Stomach (tissue), 9 donors: ENCODE data around the gene METTL16. TPM values are rescaled to one million over a fixed set of nuclear protein-coding genes. Genes with fewer than 3 reads are reported as not detected.
A peak's percentile ranks its signal among the peaks of the same experiment; 100 is the strongest.
"Not testable (repeated sequence)": the region's sequence is repeated elsewhere in the genome, so short reads cannot be mapped to it uniquely, and the experiment has no call there.

Experiments used
- DNase-seq, 2 donors: peaks; one replicate each; pipeline versions ENCODE4 v3.0.0 to v3.0.0-alpha.2; 2013 to 2019
- H3K27ac ChIP-seq, 5 donors: fragments of 200-600 bp in 4 of 5; sonication (generic) in 4 of 5; one replicate each; pipeline ENCODE4 v1.5.1; 2013 to 2019; ENCODE audit warnings: mild to moderate bottlenecking in 1 of 5, moderate library complexity in 1 of 5
- H3K27me3 ChIP-seq, 3 donors: fragments of 200-600 bp; sonication (generic); one replicate each; pipeline ENCODE4 v1.5.1; 2017 to 2019; ENCODE audit warnings: mixed run types in 1 of 3
- H3K36me3 ChIP-seq, 4 donors: fragments of 200-600 bp; sonication (generic); 1 replicate in 3 of 4; 2 replicates in 1 of 4; pipeline ENCODE4 v1.5.1; 2016 to 2019
- H3K4me1 ChIP-seq, 4 donors: fragments of 200-600 bp; sonication (generic); one replicate each; pipeline ENCODE4 v1.5.1; 2016 to 2019
- H3K4me3 ChIP-seq, 4 donors: fragments of 200-600 bp; sonication (generic) in 3 of 4; one replicate each; pipeline ENCODE4 v1.5.1; 2016 to 2019; ENCODE audit warnings: mild to moderate bottlenecking in 1 of 4
- H3K9me3 ChIP-seq, 4 donors: fragments of 200-600 bp; sonication (generic); one replicate each; pipeline ENCODE4 v1.5.1; 2016 to 2019
- EP300 ChIP-seq: sonication (generic); formaldehyde crosslinking; IDR thresholded peaks from one replicate; pipeline ENCODE4 v1.6.1; 2017; ENCODE audit warnings: antibody characterized with exemption
- POLR2A ChIP-seq, 4 donors: fragments of 450-650 bp; IDR thresholded peaks; one replicate each; pipeline ENCODE4 v1.6.1; 2016; ENCODE audit warnings: antibody characterized with exemption in 4 of 4, control low read depth in 2 of 4, mild to moderate bottlenecking in 1 of 4, moderate library complexity in 1 of 4
- POLR2AphosphoS5 ChIP-seq, 3 donors: sonication (generic); formaldehyde crosslinking; IDR thresholded peaks; one replicate each; pipeline ENCODE4 v1.6.1; 2016; ENCODE audit warnings: antibody characterized with exemption in 3 of 3
- WGBS, 5 donors: extraction: QIAGEN DNeasy Blood & Tissue Kit in 3 of 5; methylation state at CpG; one replicate each; pipeline versions ENCODE4 v1.1.5 to v1.1.7; 2013 to 2018; 5-methylcytosine and 5-hydroxymethylcytosine counted together
- intact Hi-C: fragments of 100-400 bp; cut with DNase I; formaldehyde crosslinking; loops from one replicate; pipeline ENCODE4 v1.15.1; 2023; ENCODE audit warnings: low total_unique reads
- polyA plus RNA-seq, 3 donors: library from polyadenylated mRNA; stranded (reverse); fragments of 200-250 nt; gene quantifications; one replicate each; pipeline ENCODE4 v1.2.3, GENCODE V29; 2013
- total RNA-seq, 5 donors: library from RNA; depleted of rRNA; stranded (reverse); fragments of >200 nt; gene quantifications; one replicate each; pipeline versions ENCODE4 v1.1.0 to v1.2.3, GENCODE V29; 2014 to 2016
- TF ChIP-seq, protein P1 (sequence below), 7 experiments: fragments of 450-650 bp in 4 of 7; fragments of 200-600 bp in 3 of 7; sonication (generic) in 3 of 7; IDR thresholded peaks; one replicate each; pipeline ENCODE4 v1.5.1; 2016 to 2019; ENCODE audit warnings: antibody characterized with exemption in 7 of 7, control low read depth in 2 of 7, mild to moderate bottlenecking in 1 of 7
- donor health status: healthy with polysubstance abuse.
- donor health status: Bipolar disorder and iron deficiency.
- donor health status: healthy.

Gene METTL16
- total and polyA plus RNA-seq, 8 donors, result 11.3 to 108 (median 16.6) TPM

DNA sequence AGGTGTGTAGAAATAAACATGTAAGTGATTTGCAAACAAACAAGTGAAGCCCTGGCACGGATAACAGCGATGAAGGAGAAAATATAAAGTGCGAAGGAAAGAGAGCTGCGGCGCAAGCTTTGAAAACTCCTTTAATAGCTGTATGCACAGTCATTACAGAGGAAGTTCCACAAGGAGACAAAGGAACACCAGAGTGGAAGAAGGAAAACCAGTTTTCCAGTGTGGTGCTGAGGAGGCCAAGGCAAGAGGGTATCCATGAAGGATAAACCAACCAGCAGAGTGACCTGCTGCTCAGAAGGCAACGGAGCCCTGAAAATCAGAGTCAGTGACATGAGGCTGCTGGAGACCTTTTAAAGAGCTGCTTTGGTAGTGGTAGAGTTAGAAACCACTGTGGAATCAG is 24.4 kb downstream of the METTL16 start:
- TF ChIP-seq POLR2AphosphoS5 (IDR thresholded peaks at IDR 0.05) (no peak), POLR2A (IDR thresholded peaks at IDR 0.05) (no peak), EP300 (no peak)
- TF ChIP-seq, protein P1, sequence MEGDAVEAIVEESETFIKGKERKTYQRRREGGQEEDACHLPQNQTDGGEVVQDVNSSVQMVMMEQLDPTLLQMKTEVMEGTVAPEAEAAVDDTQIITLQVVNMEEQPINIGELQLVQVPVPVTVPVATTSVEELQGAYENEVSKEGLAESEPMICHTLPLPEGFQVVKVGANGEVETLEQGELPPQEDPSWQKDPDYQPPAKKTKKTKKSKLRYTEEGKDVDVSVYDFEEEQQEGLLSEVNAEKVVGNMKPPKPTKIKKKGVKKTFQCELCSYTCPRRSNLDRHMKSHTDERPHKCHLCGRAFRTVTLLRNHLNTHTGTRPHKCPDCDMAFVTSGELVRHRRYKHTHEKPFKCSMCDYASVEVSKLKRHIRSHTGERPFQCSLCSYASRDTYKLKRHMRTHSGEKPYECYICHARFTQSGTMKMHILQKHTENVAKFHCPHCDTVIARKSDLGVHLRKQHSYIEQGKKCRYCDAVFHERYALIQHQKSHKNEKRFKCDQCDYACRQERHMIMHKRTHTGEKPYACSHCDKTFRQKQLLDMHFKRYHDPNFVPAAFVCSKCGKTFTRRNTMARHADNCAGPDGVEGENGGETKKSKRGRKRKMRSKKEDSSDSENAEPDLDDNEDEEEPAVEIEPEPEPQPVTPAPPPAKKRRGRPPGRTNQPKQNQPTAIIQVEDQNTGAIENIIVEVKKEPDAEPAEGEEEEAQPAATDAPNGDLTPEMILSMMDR (IDR thresholded peaks at IDR 0.05), result no peak
- Histone ChIP-seq H3K9me3 (no peaks in the 10 kb centered on the region), H3K27ac (no peak overlapping the region), H3K4me3 (no peak overlapping the region), H3K36me3 (no peaks in the 10 kb centered on the region), H3K4me1 (peaks cover 11 to 51% (median 34%) of the 10 kb centered on the region in 4 donors), H3K27me3 (no peaks in the 10 kb centered on the region)
- intact Hi-C loops, result no loop called here
- WGBS, 5 donors, result 65 to 85% (median 73%) methylated on average over 5 to 6 of the region's 6 CpGs
- DNase-seq, result peak in 1 of 2 donors; percentile 8

DNA sequence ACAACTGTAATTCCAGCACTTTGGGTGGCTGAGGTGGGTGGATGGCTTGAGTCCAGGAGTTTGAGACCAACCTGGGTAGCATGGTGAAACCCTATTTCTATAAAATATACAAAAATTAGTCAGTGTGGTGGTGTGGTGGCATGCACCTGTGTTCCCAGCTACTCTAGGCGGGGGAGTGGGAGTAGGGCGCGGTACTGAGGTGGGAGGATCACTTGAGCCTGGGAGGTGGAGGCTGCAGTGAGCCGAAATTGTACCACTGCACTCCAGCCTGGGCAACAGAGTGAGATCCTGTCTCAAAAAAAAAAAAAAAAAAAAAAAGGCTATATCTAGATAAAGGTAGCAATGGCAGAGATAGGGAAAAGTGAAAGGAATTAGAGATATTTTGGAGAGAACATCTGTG is 25.0 kb downstream of the METTL16 start:
- intact Hi-C loops, H3K27ac ChIP-seq, DNase-seq, H3K9me3 ChIP-seq, H3K36me3 ChIP-seq, H3K4me3 ChIP-seq, H3K27me3 ChIP-seq: not testable (repeated sequence)
- 90 to 98% (median 96%) methylated on average over 4 of the region's 4 CpGs for WGBS, 5 donors
- H3K4me1 ChIP-seq, result peaks cover 12 to 55% (median 35%) of the 10 kb centered on the region in 4 donors

DNA sequence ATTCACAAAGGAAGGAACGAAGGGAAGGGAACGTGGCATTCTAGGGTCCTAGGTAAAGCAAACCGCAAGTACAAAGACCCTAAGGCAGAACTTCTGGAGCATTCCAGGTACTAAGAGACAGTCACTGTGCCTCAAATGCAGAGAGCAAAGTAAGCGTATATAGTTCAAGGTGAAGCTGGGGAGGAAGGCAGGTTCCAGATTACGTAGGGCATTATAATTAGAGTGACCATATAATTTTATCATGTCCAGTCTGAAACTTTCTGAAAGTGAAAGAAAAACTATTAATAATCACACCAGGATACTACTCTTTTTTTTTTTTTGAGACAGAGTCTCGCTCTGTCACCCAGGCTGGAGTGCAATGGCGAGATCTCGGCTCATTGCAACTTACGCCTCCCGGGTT is 25.7 kb downstream of the METTL16 start:
- intact Hi-C loops, result no loop called here
- H3K9me3 ChIP-seq, result no peaks in the 10 kb centered on the region
- H3K4me3 ChIP-seq, result no peak overlapping the region
- H3K4me1 ChIP-seq, result peaks cover 12 to 48% (median 31%) of the 10 kb centered on the region in 4 donors
- TF ChIP-seq POLR2AphosphoS5 (IDR thresholded peaks at IDR 0.05), result no peak
- TF ChIP-seq EP300, result no peak
- TF ChIP-seq POLR2A (IDR thresholded peaks at IDR 0.05), result no peak
- TF ChIP-seq, protein P1 (IDR thresholded peaks at IDR 0.05), result no peak
- H3K27ac ChIP-seq, result no peak overlapping the region
- DNase-seq, result no peak
- 79 to 87% (median 83%) methylated on average over 10 of the region's 10 CpGs for WGBS, 5 donors
- no peaks in the 10 kb centered on the region for H3K27me3 ChIP-seq
- H3K36me3 ChIP-seq, result no peaks in the 10 kb centered on the region

DNA sequence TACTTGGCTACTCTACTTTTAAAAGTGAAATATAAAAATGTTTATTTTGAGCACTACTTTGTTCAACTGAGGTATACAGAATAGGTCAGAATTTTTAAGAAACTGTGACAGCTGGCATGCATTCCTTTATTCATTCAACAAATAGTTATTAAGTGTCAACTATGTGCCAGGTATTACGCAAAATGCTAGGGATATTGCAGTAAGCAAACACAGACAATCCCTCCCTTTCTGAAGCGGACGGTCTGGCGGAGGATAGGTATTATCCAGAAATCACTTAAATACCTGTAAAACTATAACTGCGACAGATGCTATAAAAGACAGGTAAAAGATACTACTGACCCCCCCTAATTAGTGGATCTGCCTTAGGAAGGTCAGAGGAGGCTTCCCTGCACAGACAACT is 26.1 kb downstream of the METTL16 start:
- H3K9me3 ChIP-seq, result no peaks in the 10 kb centered on the region
- peaks cover 12 to 47% (median 29%) of the 10 kb centered on the region in 4 donors for H3K4me1 ChIP-seq
- no peak overlapping the region for H3K4me3 ChIP-seq
- 75 to 88% (median 86%) methylated on average over 5 of the region's 5 CpGs for WGBS, 5 donors
- no peak overlapping the region for H3K27ac ChIP-seq
- H3K36me3 ChIP-seq, result no peaks in the 10 kb centered on the region
- DNase-seq, result no peak
- intact Hi-C loops, result no loop called here
- no peak for TF ChIP-seq POLR2A (IDR thresholded peaks at IDR 0.05)
- no peak for TF ChIP-seq EP300
- TF ChIP-seq, protein P1 (IDR thresholded peaks at IDR 0.05), result no peak
- no peak for TF ChIP-seq POLR2AphosphoS5 (IDR thresholded peaks at IDR 0.05)
- no peaks in the 10 kb centered on the region for H3K27me3 ChIP-seq

DNA sequence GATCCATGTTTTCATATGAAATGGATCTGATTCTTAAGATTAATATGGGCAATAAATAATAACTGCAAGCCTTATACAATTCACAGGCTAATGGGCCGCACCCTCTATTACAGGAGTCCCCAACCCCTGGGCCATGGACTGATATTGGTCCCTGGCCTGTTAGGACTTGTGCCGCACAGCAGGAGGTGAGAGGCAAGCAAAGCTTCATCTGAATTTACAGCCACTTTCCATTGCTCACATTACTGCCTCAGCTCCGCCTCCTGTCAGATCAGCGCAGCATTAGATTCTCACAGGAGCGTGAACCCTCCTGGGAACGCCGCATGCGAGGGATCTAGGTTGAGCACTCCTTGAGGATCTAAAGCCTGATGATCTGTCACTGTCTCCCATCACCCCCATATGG is 26.8 kb downstream of the METTL16 start:
- DNase-seq, result peak in 1 of 2 donors; percentile 5

More for the DNA sequence above, 26.8 kb downstream of the METTL16 start:
- intact Hi-C loops, result no loop called here
- 83 to 98% (median 95%) methylated on average over 8 of the region's 8 CpGs for WGBS, 5 donors
- Histone ChIP-seq H3K4me1 (peaks cover 12 to 47% (median 27%) of the 10 kb centered on the region in 4 donors), H3K27me3 (no peaks in the 10 kb centered on the region), H3K27ac (no peak overlapping the region), H3K9me3 (no peaks in the 10 kb centered on the region), H3K4me3 (no peak overlapping the region), H3K36me3 (no peaks in the 10 kb centered on the region)
- TF ChIP-seq POLR2A (IDR thresholded peaks at IDR 0.05), result no peak
- no peak for TF ChIP-seq POLR2AphosphoS5 (IDR thresholded peaks at IDR 0.05)
- TF ChIP-seq, protein P1 (IDR thresholded peaks at IDR 0.05), result no peak
- TF ChIP-seq EP300, result no peak
